HCT116 (cell line): Measurements from ENCODE around the gene KIR3DL1. TPM values are rescaled to one million over a fixed set of nuclear protein-coding genes. Genes with fewer than 3 reads are reported as not detected.
"Not testable (repeated sequence)": the region's sequence is repeated elsewhere in the genome, so short reads cannot be mapped to it uniquely, and the experiment has no call there.

Experiments used
- ATAC-seq: fragments of 200-7000 bp; cut with Tn5 transposase; 2 replicates; pipeline ENCODE4 v1.9.1; 2020; ENCODE audit warnings: mild to moderate bottlenecking, moderate library complexity
- BruUV-seq: library from RNA; stranded (reverse); fragments of 400-500 nt; replicated peaks from 2 replicates; lab custom pipeline; 2021; lab: Mats Ljungman, UMichigan
- CTCF ChIA-PET: fragments of 300-600 bp; sonication (Branson Sonifier 250); formaldehyde crosslinking; loops from one replicate; lab custom pipeline; 2021; ENCODE audit warnings: antibody characterized with exemption; lab: Charles Lee
- POLR2A ChIA-PET: fragments of 300-600, 350-600 bp; sonication (Branson Sonifier 250); formaldehyde crosslinking; loops from one replicate; lab custom pipeline; 2021; ENCODE audit warnings: antibody characterized with exemption; lab: Charles Lee
- RAD21 ChIA-PET, 2 experiments: fragments of 300-600 bp; sonication (Branson Sonifier 250); formaldehyde crosslinking; loops; one replicate each; lab custom pipeline; 2023; ENCODE audit warnings: low total read pairs in 2 of 2; ENCODE audit not compliant: uncharacterized antibody in 2 of 2, unreplicated experiment in 2 of 2, low non-redundant PET in 1 of 2; lab: Charles Lee
- DNase-seq: peaks from one replicate; pipeline ENCODE4 v3.0.0-alpha.2; 2010; ENCODE audit warnings: low read depth, low spot score
- H2AFZ ChIP-seq: fragments of 200-600 bp; shearing (Covaris generic), sonication (generic); 2 replicates; pipeline ENCODE4 v1.6.1; 2017; ENCODE audit warnings: low read depth, mixed run types, mixed read lengths, antibody characterized with exemption, low read length; ENCODE audit not compliant: poor library complexity, severe bottlenecking
- H3K27ac ChIP-seq: 2 replicates; pipeline ENCODE4 v1.5.1; 2012; ENCODE audit warnings: low read depth, low read length
- H3K27me3 ChIP-seq: fragments of 200-600 bp; sonication (generic); 2 replicates; pipeline ENCODE4 v1.6.1; 2016; ENCODE audit warnings: mixed run types, low read length, mixed read lengths; ENCODE audit not compliant: insufficient read depth
- H3K36me3 ChIP-seq, 2 experiments: fragments of 200-500 bp in 1 of 2; fragments of 200-600 bp in 1 of 2; sonication (Bioruptor generic) in 1 of 2; sonication (generic) in 1 of 2; 2 replicates each; pipeline versions ENCODE4 v1.5.1 to v1.6.1; 2014 to 2016; ENCODE audit warnings: low read length in 2 of 2, inconsistent platforms in 1 of 2, mixed read lengths in 1 of 2, mixed run types in 1 of 2; ENCODE audit not compliant: insufficient read depth in 2 of 2, control insufficient read depth in 1 of 2
- H3K4me1 ChIP-seq, 2 experiments: fragments of 200-600 bp in 1 of 2; sonication (generic) in 1 of 2; 2 replicates each; pipeline versions ENCODE4 v1.5.1 to v1.6.1; 2012 to 2017; ENCODE audit warnings: low read length in 2 of 2, inconsistent platforms in 1 of 2, mild to moderate bottlenecking in 1 of 2, mixed read lengths in 1 of 2, mixed run types in 1 of 2, moderate library complexity in 1 of 2; ENCODE audit not compliant: insufficient read depth in 2 of 2, control insufficient read depth in 1 of 2
- H3K4me2 ChIP-seq: fragments of 200-600 bp; sonication (generic); 2 replicates; pipeline ENCODE4 v1.6.1; 2017; ENCODE audit warnings: mixed run types, low read length, mixed read lengths
- H3K4me3 ChIP-seq, 2 experiments: fragments of 200-600 bp in 1 of 2; sonication (generic) in 1 of 2; replicated peaks in 1 of 2; 2 replicates each; pipeline ENCODE4 v1.5.1; 2011 to 2016; ENCODE audit warnings: low read length in 2 of 2, control low read depth in 1 of 2, low read depth in 1 of 2, mild to moderate bottlenecking in 1 of 2, mixed read lengths in 1 of 2, mixed run types in 1 of 2
- H3K79me2 ChIP-seq: fragments of 200-600 bp; sonication (generic); 2 replicates; pipeline ENCODE4 v1.6.1; 2017; ENCODE audit warnings: mild to moderate bottlenecking, mixed run types, low read length, moderate library complexity, mixed read lengths; ENCODE audit not compliant: insufficient read depth
- H3K9ac ChIP-seq: fragments of 200-600 bp; sonication (generic); 2 replicates; pipeline ENCODE4 v1.6.1; 2016; ENCODE audit warnings: low read length, mixed read lengths
- H3K9me2 ChIP-seq: fragments of 200-600 bp; sonication (generic), shearing (Covaris generic); 2 replicates; pipeline ENCODE4 v1.6.1; 2017; ENCODE audit warnings: mixed run types, mild to moderate bottlenecking, moderate library complexity; ENCODE audit not compliant: insufficient read depth
- H3K9me3 ChIP-seq, 2 experiments: fragments of 200-500 bp in 1 of 2; fragments of 200-600 bp in 1 of 2; sonication (Bioruptor generic) in 1 of 2; sonication (generic) in 1 of 2; 2 replicates each; pipeline ENCODE4 v1.6.1; 2014 to 2017; ENCODE audit warnings: low read length in 2 of 2, mixed read lengths in 2 of 2, inconsistent platforms in 1 of 2, low read depth in 1 of 2, mild to moderate bottlenecking in 1 of 2, mixed run types in 1 of 2, moderate library complexity in 1 of 2; ENCODE audit not compliant: control insufficient read depth in 1 of 2, insufficient read depth in 1 of 2
- H4K20me1 ChIP-seq: fragments of 200-600 bp; sonication (generic), shearing (Covaris generic); 2 replicates; pipeline ENCODE4 v1.6.1; 2017; ENCODE audit warnings: mixed run types, mild to moderate bottlenecking, moderate library complexity; ENCODE audit not compliant: insufficient read depth
- intact Hi-C: fragments of 100-400 bp; cut with micrococcal nuclease; formaldehyde crosslinking; loops from 2 replicates; pipeline ENCODE4 v1.10.0; 2022
- total RNA-seq: library from RNA; stranded (reverse); gene quantifications from one replicate; pipeline ENCODE4 v1.2.1, GENCODE V29; 2021; ENCODE audit not compliant: unreplicated experiment

Gene KIR3DL1
- total RNA-seq, 1 experiment from 2014 or later: not detected

DNA sequence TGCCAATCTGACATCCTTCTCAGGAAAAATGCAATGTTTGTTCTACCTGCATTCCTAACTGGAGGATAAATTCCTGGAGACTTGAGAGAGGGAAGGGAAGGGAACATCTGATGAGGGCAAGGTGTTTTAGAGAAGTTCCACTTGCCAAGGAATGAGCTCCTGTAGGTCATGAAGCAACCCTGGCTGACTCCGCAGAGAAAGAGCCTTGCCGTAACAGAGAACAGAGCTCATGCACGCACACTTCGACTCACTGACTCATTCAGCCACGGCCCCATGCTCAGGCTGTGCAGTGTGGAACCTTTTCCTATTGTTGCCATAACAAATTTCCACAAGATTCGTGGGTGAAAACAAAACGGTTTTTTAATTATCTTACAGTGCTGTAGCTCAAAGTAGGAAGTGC lies 37.4 kb upstream of the KIR3DL1 start:
- H3K27ac ChIP-seq, H3K4me3 ChIP-seq, H3K36me3 ChIP-seq, H3K79me2 ChIP-seq, H3K9ac ChIP-seq, ATAC-seq, H3K4me1 ChIP-seq, H3K27me3 ChIP-seq, BruUV-seq, H3K9me3 ChIP-seq, H2AFZ ChIP-seq, H3K9me2 ChIP-seq, DNase-seq, RAD21 ChIA-PET, H4K20me1 ChIP-seq, H3K4me2 ChIP-seq, CTCF ChIA-PET, POLR2A ChIA-PET: not testable (repeated sequence)
- intact Hi-C loops: loop anchor here (10.0 kb wide), 1 partner anchor 76 kb away; the partner anchor contains the start of gene KIR3DL2

DNA sequence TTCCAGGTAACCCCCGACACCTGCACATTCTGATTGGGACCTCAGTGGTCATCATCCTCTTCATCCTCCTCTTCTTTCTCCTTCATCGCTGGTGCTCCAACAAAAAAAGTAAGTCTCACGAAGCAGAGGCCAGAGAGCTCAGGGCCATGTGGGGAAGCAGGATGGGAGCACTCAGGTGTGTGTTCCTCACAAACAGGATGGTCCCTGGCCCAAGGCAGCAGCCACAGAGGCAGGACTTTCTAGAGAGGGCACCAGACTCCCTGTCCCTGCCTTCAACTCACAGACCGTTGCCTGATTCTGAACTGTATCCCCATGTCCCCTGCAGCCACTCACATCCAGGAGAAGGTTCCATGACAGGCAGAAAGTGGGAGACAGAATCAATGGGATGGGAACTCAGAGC lies 33.4 kb upstream of the KIR3DL1 start:
- BruUV-seq, DNase-seq, H3K9me3 ChIP-seq, H2AFZ ChIP-seq, H3K27ac ChIP-seq, H3K36me3 ChIP-seq, intact Hi-C loops, RAD21 ChIA-PET, H3K4me1 ChIP-seq, H3K9me2 ChIP-seq, POLR2A ChIA-PET, CTCF ChIA-PET, H3K79me2 ChIP-seq, H3K4me2 ChIP-seq, H3K4me3 ChIP-seq, H3K9ac ChIP-seq, H3K27me3 ChIP-seq, ATAC-seq, H4K20me1 ChIP-seq: not testable (repeated sequence)

DNA sequence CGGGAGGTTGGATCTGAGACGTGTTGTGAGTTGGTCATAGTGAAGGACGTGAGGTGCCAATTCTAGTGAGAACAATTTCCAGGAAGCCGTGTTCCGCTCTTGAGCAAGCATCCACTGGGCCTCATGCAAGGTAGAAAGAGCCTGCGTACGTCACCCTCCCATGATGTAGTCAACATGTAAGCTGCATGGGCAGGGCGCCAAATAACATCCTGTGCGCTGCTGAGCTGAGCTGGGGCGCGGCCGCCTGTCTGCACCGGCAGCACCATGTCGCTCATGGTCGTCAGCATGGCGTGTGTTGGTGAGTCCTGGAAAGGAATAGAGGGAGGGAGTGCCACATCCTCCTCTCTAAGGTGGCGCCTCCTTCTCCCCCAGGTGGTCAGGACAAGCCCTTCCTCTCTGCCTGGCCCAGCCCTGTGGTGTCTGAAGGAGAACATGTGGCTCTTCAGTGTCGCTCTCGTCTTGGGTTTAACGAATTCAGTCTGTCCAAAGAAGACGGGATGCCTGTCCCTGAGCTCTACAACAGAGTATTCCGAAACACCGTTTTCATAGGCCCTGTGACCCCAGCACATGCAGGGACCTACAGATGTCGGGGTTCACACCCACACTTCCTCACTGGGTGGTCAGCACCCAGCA lies 30.1 kb upstream of the KIR3DL1 start:
- H3K9me2 ChIP-seq, H3K4me2 ChIP-seq, H3K9me3 ChIP-seq, H3K4me1 ChIP-seq, ATAC-seq, H3K4me3 ChIP-seq, H4K20me1 ChIP-seq, POLR2A ChIA-PET, H3K9ac ChIP-seq, CTCF ChIA-PET, RAD21 ChIA-PET, H3K79me2 ChIP-seq, intact Hi-C loops, H3K27me3 ChIP-seq, DNase-seq, BruUV-seq, H3K27ac ChIP-seq, H3K36me3 ChIP-seq, H2AFZ ChIP-seq: not testable (repeated sequence)

GRCh38 chr19:54788154-54788553 lies 28.1 kb upstream of the KIR3DL1 start:
- not testable (repeated sequence) for BruUV-seq

More at GRCh38 chr19:54788154-54788553, 28.1 kb upstream of the KIR3DL1 start:
- H3K79me2 ChIP-seq, CTCF ChIA-PET, H3K4me3 ChIP-seq, POLR2A ChIA-PET, H3K9me2 ChIP-seq, H3K36me3 ChIP-seq, H2AFZ ChIP-seq, H3K9me3 ChIP-seq, H3K27ac ChIP-seq, H3K4me2 ChIP-seq, ATAC-seq, RAD21 ChIA-PET, DNase-seq, H3K4me1 ChIP-seq, H4K20me1 ChIP-seq, intact Hi-C loops, H3K9ac ChIP-seq: not testable (repeated sequence)
- H3K27me3 ChIP-seq: peaks cover 17% of the 10 kb centered on the region
